ENCODE results near the gene B3GNT7. TPM values are rescaled to one million over a fixed set of nuclear protein-coding genes. Genes with fewer than 3 reads are reported as not detected.
A peak's percentile ranks its signal among the peaks of the same experiment; 100 is the strongest.

Gene B3GNT7
- total and polyA plus RNA-seq, 2 of the 8 experiments (the other 6 are each of a cell fraction or from before 2014, with no cell fraction given): 26.4 to 73.1 TPM

DNA sequence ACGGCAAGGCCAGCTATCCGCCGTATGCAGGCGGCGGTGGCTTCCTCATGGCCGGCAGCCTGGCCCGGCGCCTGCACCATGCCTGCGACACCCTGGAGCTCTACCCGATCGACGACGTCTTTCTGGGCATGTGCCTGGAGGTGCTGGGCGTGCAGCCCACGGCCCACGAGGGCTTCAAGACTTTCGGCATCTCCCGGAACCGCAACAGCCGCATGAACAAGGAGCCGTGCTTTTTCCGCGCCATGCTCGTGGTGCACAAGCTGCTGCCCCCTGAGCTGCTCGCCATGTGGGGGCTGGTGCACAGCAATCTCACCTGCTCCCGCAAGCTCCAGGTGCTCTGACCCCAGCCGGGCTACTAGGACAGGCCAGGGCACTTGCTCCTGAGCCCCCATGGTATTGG, 3.1 kb downstream of the B3GNT7 start:
- CTCF ChIA-PET (ENCODE audit: partially characterized antibody): interaction anchor here (0.7 to 29.5 kb wide), 8 partner anchors 9 to 637 kb away, joined by 3 to 617 read pairs (median 4); no protein-coding TSS in a partner anchor
- H3K23ac ChIP-seq (ENCODE audit: insufficient read length): no peak overlapping the region
- no peak overlapping the region for H3K4me3 ChIP-seq (ENCODE audit: extremely low read depth in 1 of 4, insufficient read depth in 2 of 4, low read depth in 3 of 4, low read length in 4 of 4)
- peaks cover 0 to 29% of the 10 kb centered on the region in 2 experiments; a peak in 2 of 4 replicates for H3K79me2 ChIP-seq (ENCODE audit: control insufficient read depth in 1 of 2, insufficient read depth in 2 of 2, low read length in 2 of 2)
- peak overlapping the region; percentile 77 for H4K8ac ChIP-seq (ENCODE audit: extremely low read depth, insufficient read depth, low read length)
- no peak overlapping the region for H3K4me2 ChIP-seq (ENCODE audit: insufficient read depth in 1 of 2, low read depth in 2 of 2, low read length in 2 of 2)
- H3K9me3 ChIP-seq (ENCODE audit: insufficient read depth in 2 of 2, low read depth in 1 of 2, low read length in 1 of 2): no peaks in the 10 kb centered on the region
- FAIRE-seq (no peak), DNase-seq (ENCODE audit: low read depth in 1 of 2, low spot score in 2 of 2) (no peak)
- peaks cover 3% of the 10 kb centered on the region; the same call in 1 of the 2 replicates for H3K23me2 ChIP-seq (ENCODE audit: low read depth, low read length)
- H3K79me1 ChIP-seq (ENCODE audit: low read depth, low read length): peaks cover 8% of the 10 kb centered on the region
- WGBS, 2 experiments (ENCODE audit: extremely low coverage in 1 of 2, insufficient coverage in 1 of 2, insufficient read length in 1 of 2, insufficient replicate concordance in 2 of 2, low coverage in 1 of 2, low lambda C conversion rate in 2 of 2, missing lambda C conversion rate in 1 of 2): 95% methylated on average over 26 of the region's 27 CpGs; no CpG with 5 or more reads in 1 of the 2 experiments
- POLR2A ChIA-PET (ENCODE audit: partially characterized antibody): interaction anchor here (1.9 to 2.0 kb wide), 2 partner anchors 55 to 66 kb away, joined by 8 to 11 read pairs; partner anchors contain the start of gene NCL
- no peak overlapping the region for H3K9ac ChIP-seq (replicated peaks in 1 of 4; ENCODE audit: extremely low read depth in 1 of 4, low read depth in 3 of 4, low read length in 3 of 4)
- peak overlapping the region; percentile 29; the same call in 1 of the 2 replicates for H2BK15ac ChIP-seq (ENCODE audit: low read length)
- no peak overlapping the region for H2BK120ac ChIP-seq (replicated peaks; ENCODE audit: low read depth, low read length)
- no peak overlapping the region for H4K91ac ChIP-seq (replicated peaks; ENCODE audit: insufficient read length, low read length)
- no peak overlapping the region for H3K18ac ChIP-seq (ENCODE audit: extremely low read depth, low read length)
- H3K14ac ChIP-seq (ENCODE audit: insufficient read length): no peak overlapping the region
- no peak overlapping the region for H2BK5ac ChIP-seq (ENCODE audit: low read depth, low read length)
- H3K4me1 ChIP-seq (replicated peaks in 1 of 4; ENCODE audit: control insufficient read depth in 3 of 4, insufficient read depth in 4 of 4, low read length in 3 of 4): peaks cover 3 to 28% (median 19%) of the 10 kb centered on the region in 4 experiments
- TF ChIP-seq RAD21 (IDR thresholded peaks at IDR 0.05 in 1 of 2, conservative IDR thresholded peaks at IDR 0.05 in 1 of 2; ENCODE audit: low read depth in 2 of 2, low read length in 2 of 2): no peak
- no peak overlapping the region for H3K27ac ChIP-seq (ENCODE audit: low read depth, low read length)
- H4K20me1 ChIP-seq (replicated peaks in 1 of 2; ENCODE audit: control insufficient read depth in 1 of 2, insufficient read depth in 2 of 2, low read length in 2 of 2): peaks cover 0 to 7% of the 10 kb centered on the region in 2 experiments
- H4K5ac ChIP-seq (ENCODE audit: insufficient read length, low read depth, low read length): no peak overlapping the region
- no peak overlapping the region for H2AK5ac ChIP-seq (ENCODE audit: low read depth, low read length)
- H2BK20ac ChIP-seq (ENCODE audit: low read length): no peak overlapping the region
- H3K4ac ChIP-seq (replicated peaks; ENCODE audit: insufficient read length, low read depth, low read length): no peak overlapping the region
- no peak overlapping the region for H2AFZ ChIP-seq (ENCODE audit: low read length)
- H3K56ac ChIP-seq (replicated peaks; ENCODE audit: insufficient read length, low read depth, low read length): no peak overlapping the region
- H3K36me3 ChIP-seq (ENCODE audit: control insufficient read depth in 2 of 4, insufficient read depth in 4 of 4, low read length in 3 of 4): peaks cover 0 to 18% (median 10%) of the 10 kb centered on the region in 4 experiments; a peak in 4 of 8 replicates
- no peak overlapping the region for H2BK12ac ChIP-seq (ENCODE audit: low read depth, low read length)
- no peaks in the 10 kb centered on the region for H3K27me3 ChIP-seq (replicated peaks in 1 of 4; ENCODE audit: control insufficient read depth in 3 of 4, extremely low read depth in 1 of 4, insufficient read depth in 3 of 4, low read length in 3 of 4)
